WTC11 (cell line): ENCODE results near the gene TMEM134. TPM values are rescaled to one million over a fixed set of nuclear protein-coding genes. Genes with fewer than 3 reads are reported as not detected.

ENCODE experiments used
- ATAC-seq: fragments of 200-7000 bp; cut with Tn5 transposase; 2 replicates; pipeline ENCODE4 v1.10.0; 2021; ENCODE audit warnings: mild to moderate bottlenecking, moderate library complexity
- CTCF ChIA-PET: fragments of 300-600 bp; sonication (Branson Sonifier 250); formaldehyde crosslinking; loops from one replicate; lab custom pipeline; 2021; ENCODE audit warnings: antibody characterized with exemption; lab: Charles Lee
- POLR2A ChIA-PET: fragments of 350-600 bp; sonication (Branson Sonifier 250); formaldehyde crosslinking; loops from one replicate; lab custom pipeline; 2021; ENCODE audit warnings: antibody characterized with exemption; lab: Charles Lee
- DNase-seq: peaks from one replicate; pipeline ENCODE4 v3.0.0; 2021; ENCODE audit warnings: low spot score
- H3K27ac Mint-ChIP-seq: 2 replicates; pipeline ENCODE4 v1.8.0; 2021; ENCODE audit warnings: mixed read lengths
- H3K27me3 Mint-ChIP-seq: 2 replicates; pipeline ENCODE4 v1.8.0; 2021; ENCODE audit warnings: low read depth, mild to moderate bottlenecking, moderate library complexity, mixed read lengths
- H3K36me3 Mint-ChIP-seq: 2 replicates; pipeline ENCODE4 v1.8.0; 2021; ENCODE audit warnings: mixed read lengths
- H3K4me1 Mint-ChIP-seq: 2 replicates; pipeline ENCODE4 v1.8.0; 2022; ENCODE audit warnings: mixed read lengths
- H3K4me3 Mint-ChIP-seq: 2 replicates; pipeline ENCODE4 v1.8.0; 2021; ENCODE audit warnings: mild to moderate bottlenecking, moderate library complexity, mixed read lengths
- H3K9me3 Mint-ChIP-seq: 2 replicates; pipeline ENCODE4 v1.8.0; 2021; ENCODE audit warnings: mixed read lengths
- CDX4 ChIP-seq: fragments of 250-450 bp; sonication (Bioruptor Pico); IDR thresholded peaks from 2 replicates; pipeline ENCODE4 v1.9.0; 2021; ENCODE audit warnings: moderate library complexity, mild to moderate bottlenecking, inconsistent platforms, borderline replicate concordance
- E2F1 ChIP-seq: sonication (generic); formaldehyde crosslinking; IDR thresholded peaks from 2 replicates; pipeline ENCODE4 v1.8.0; 2022; ENCODE audit warnings: mild to moderate bottlenecking, missing genetic modification reagents
- ESRRA ChIP-seq: sonication (generic); formaldehyde crosslinking; IDR thresholded peaks from 2 replicates; pipeline ENCODE4 v1.8.1; 2022; ENCODE audit warnings: mild to moderate bottlenecking, missing genetic modification reagents, borderline replicate concordance
- GTF2I ChIP-seq: fragments of 250-450 bp; sonication (Bioruptor Pico); conservative IDR thresholded peaks from 2 replicates; pipeline ENCODE4 v1.4.0; 2021; ENCODE audit warnings: mild to moderate bottlenecking
- MYBL2 ChIP-seq: sonication (generic); formaldehyde crosslinking; IDR thresholded peaks from 2 replicates; pipeline ENCODE4 v1.8.1; 2023; ENCODE audit warnings: mild to moderate bottlenecking, moderate library complexity, missing genetic modification reagents
- NFYB ChIP-seq: sonication (generic); formaldehyde crosslinking; conservative IDR thresholded peaks from 2 replicates; pipeline ENCODE4 v1.8.0; 2022; ENCODE audit warnings: low read depth, missing genetic modification reagents
- NR1H2 ChIP-seq: sonication (generic); formaldehyde crosslinking; IDR thresholded peaks from 2 replicates; pipeline ENCODE4 v1.9.0; 2021; ENCODE audit warnings: mild to moderate bottlenecking, moderate library complexity, missing genetic modification reagents
- NR3C1 ChIP-seq: sonication (generic); formaldehyde crosslinking; conservative IDR thresholded peaks from 2 replicates; pipeline ENCODE4 v1.8.1; 2023; ENCODE audit warnings: low read depth, mild to moderate bottlenecking, missing genetic modification reagents
- PRRX2 ChIP-seq: fragments of 250-450 bp; sonication (Bioruptor Pico); IDR thresholded peaks from 2 replicates; pipeline ENCODE4 v1.8.0; 2021; ENCODE audit warnings: mild to moderate bottlenecking
- SOX15 ChIP-seq: fragments of 250-450 bp; sonication (Bioruptor Pico); IDR thresholded peaks from 2 replicates; pipeline ENCODE4 v1.9.0; 2021; ENCODE audit warnings: mild to moderate bottlenecking
- TEAD4 ChIP-seq: sonication (generic); formaldehyde crosslinking; IDR thresholded peaks from 2 replicates; pipeline ENCODE4 v1.8.0; 2022; ENCODE audit warnings: mild to moderate bottlenecking, missing genetic modification reagents
- ZNF121 ChIP-seq: sonication (generic); formaldehyde crosslinking; IDR thresholded peaks from 2 replicates; pipeline ENCODE4 v1.8.0; 2023; ENCODE audit warnings: missing genetic modification reagents
- ZNF396 ChIP-seq: fragments of 250-450 bp; sonication (Bioruptor Pico); IDR thresholded peaks from 2 replicates; pipeline ENCODE4 v1.8.0; 2021; ENCODE audit warnings: mild to moderate bottlenecking, moderate library complexity, borderline replicate concordance
- ZNF671 ChIP-seq: fragments of 250-450 bp; sonication (Bioruptor Pico); IDR thresholded peaks from 2 replicates; pipeline ENCODE4 v1.8.0; 2021; ENCODE audit warnings: mild to moderate bottlenecking
- ZSCAN18 ChIP-seq: fragments of 250-450 bp; sonication (Bioruptor Pico); IDR thresholded peaks from 2 replicates; pipeline ENCODE4 v2.1.2; 2022; ENCODE audit warnings: mild to moderate bottlenecking, moderate library complexity
- total RNA-seq: library from RNA; stranded (reverse); gene quantifications from 3 replicates; pipeline ENCODE4 v1.2.3, GENCODE V29; 2021
- TF ChIP-seq, protein P1 (sequence below): sonication (generic); formaldehyde crosslinking; conservative IDR thresholded peaks from 2 replicates; pipeline ENCODE4 v1.8.1; 2022; ENCODE audit warnings: mild to moderate bottlenecking, missing genetic modification reagents
- TF ChIP-seq, protein P2 (sequence below): sonication (generic); formaldehyde crosslinking; IDR thresholded peaks from 2 replicates; pipeline ENCODE4 v1.8.0; 2022; ENCODE audit warnings: missing genetic modification reagents
- TF ChIP-seq, protein P3 (sequence below): sonication (generic); formaldehyde crosslinking; IDR thresholded peaks from 2 replicates; pipeline ENCODE4 v1.8.1; 2022; ENCODE audit warnings: mild to moderate bottlenecking, moderate library complexity, missing genetic modification reagents

TMEM134 gene
- total RNA-seq, 1 experiment from 2014 or later: 55.6 TPM

- Mint-ChIP-seq H3K36me3 (no peaks in the 10 kb centered on the region), H3K4me3 (no peak overlapping the region), H3K4me1 (peaks cover 4% of the 10 kb centered on the region; the same call in 1 of the 2 replicates), H3K27ac (no peak overlapping the region), H3K27me3 (peaks cover 12% of the 10 kb centered on the region), H3K9me3 (no peaks in the 10 kb centered on the region)
- ChIA-PET CTCF (no interaction called here), POLR2A (no interaction called here)
- no peak for DNase-seq
- ATAC-seq: no peak
- TF ChIP-seq NFYB (CRISPR knock-in tag) (no peak), MYBL2 (CRISPR knock-in tag) (no peak), NR3C1 (no peak), GTF2I (no peak), ZNF121 (CRISPR knock-in tag) (no peak), ZNF396 (CRISPR knock-in tag) (no peak), PRRX2 (CRISPR knock-in tag) (no peak), SOX15 (no peak), ZSCAN18 (CRISPR knock-in tag) (no peak), ZNF671 (CRISPR knock-in tag) (no peak), CDX4 (CRISPR knock-in tag) (no peak), TEAD4 (CRISPR knock-in tag) (no peak), E2F1 (CRISPR knock-in tag) (no peak), NR1H2 (no peak), ESRRA (no peak)
- TF ChIP-seq, protein P1, sequence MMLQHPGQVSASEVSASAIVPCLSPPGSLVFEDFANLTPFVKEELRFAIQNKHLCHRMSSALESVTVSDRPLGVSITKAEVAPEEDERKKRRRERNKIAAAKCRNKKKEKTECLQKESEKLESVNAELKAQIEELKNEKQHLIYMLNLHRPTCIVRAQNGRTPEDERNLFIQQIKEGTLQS (CRISPR knock-in tag): no peak
- TF ChIP-seq, protein P2, sequence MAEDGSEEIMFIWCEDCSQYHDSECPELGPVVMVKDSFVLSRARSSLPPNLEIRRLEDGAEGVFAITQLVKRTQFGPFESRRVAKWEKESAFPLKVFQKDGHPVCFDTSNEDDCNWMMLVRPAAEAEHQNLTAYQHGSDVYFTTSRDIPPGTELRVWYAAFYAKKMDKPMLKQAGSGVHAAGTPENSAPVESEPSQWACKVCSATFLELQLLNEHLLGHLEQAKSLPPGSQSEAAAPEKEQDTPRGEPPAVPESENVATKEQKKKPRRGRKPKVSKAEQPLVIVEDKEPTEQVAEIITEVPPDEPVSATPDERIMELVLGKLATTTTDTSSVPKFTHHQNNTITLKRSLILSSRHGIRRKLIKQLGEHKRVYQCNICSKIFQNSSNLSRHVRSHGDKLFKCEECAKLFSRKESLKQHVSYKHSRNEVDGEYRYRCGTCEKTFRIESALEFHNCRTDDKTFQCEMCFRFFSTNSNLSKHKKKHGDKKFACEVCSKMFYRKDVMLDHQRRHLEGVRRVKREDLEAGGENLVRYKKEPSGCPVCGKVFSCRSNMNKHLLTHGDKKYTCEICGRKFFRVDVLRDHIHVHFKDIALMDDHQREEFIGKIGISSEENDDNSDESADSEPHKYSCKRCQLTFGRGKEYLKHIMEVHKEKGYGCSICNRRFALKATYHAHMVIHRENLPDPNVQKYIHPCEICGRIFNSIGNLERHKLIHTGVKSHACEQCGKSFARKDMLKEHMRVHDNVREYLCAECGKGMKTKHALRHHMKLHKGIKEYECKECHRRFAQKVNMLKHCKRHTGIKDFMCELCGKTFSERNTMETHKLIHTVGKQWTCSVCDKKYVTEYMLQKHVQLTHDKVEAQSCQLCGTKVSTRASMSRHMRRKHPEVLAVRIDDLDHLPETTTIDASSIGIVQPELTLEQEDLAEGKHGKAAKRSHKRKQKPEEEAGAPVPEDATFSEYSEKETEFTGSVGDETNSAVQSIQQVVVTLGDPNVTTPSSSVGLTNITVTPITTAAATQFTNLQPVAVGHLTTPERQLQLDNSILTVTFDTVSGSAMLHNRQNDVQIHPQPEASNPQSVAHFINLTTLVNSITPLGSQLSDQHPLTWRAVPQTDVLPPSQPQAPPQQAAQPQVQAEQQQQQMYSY: no peak
- TF ChIP-seq, all 79 proteins: peak for 0
These were observed 30.9 kb upstream of the TMEM134 start for GRCh38 chr11:67499808-67500483.

DNA sequence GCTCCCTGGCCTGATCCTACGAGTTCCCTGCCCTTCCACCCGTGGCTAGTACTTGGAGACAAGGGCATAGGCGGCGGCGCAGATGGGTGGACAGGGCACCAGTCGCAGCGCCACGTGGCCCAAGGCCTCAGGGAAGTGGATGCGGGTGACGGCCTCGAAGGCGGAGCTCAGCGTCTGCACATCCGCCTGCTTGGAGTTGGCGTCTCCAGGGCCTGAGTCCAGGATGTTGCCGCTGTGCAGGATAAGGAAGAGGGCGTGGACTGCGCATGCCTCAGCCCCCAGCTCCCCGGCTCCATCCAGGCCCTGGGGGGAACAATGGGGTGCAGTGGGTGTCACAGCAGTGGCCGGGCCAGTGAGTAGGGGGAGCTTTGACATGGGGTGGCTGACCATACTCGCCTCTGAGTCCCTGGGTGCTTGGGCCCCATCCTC, 29.5 kb upstream of the TMEM134 start:
- Mint-ChIP-seq H3K27ac (no peak overlapping the region), H3K4me1 (peaks cover 4% of the 10 kb centered on the region; the same call in 1 of the 2 replicates), H3K9me3 (no peaks in the 10 kb centered on the region), H3K27me3 (peaks cover 8% of the 10 kb centered on the region), H3K36me3 (no peaks in the 10 kb centered on the region), H3K4me3 (no peak overlapping the region)
- ChIA-PET POLR2A (no interaction called here), CTCF (interaction anchor here (1.0 kb wide), 1 partner anchor 97 kb away, joined by 3 read pairs; the partner anchor contains the start of gene PPP1CA)
- no peak for DNase-seq
- no peak for ATAC-seq
- no peak for TF ChIP-seq MYBL2 (CRISPR knock-in tag)
- TF ChIP-seq, protein P3, sequence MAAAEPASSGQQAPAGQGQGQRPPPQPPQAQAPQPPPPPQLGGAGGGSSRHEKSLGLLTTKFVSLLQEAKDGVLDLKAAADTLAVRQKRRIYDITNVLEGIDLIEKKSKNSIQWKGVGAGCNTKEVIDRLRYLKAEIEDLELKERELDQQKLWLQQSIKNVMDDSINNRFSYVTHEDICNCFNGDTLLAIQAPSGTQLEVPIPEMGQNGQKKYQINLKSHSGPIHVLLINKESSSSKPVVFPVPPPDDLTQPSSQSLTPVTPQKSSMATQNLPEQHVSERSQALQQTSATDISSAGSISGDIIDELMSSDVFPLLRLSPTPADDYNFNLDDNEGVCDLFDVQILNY (CRISPR knock-in tag): no peak
- no peak for TF ChIP-seq SOX15
- TF ChIP-seq, protein P1 (CRISPR knock-in tag): 0 out of 2 replicates have a peak, but pooled peaks have one; percentile 18
